Neuronal stem cell (in vitro differentiated cells): Measurements from ENCODE around the gene DCC.
A peak's percentile ranks its signal among the peaks of the same experiment; 100 is the strongest.

Experiments
- DNase-seq: peaks from one replicate; pipeline ENCODE4 v3.0.0-alpha.2; 2013; ENCODE audit warnings: low spot score
- H2AFZ ChIP-seq: one replicate; pipeline ENCODE4 v1.6.1; 2013; ENCODE audit warnings: mild to moderate bottlenecking, low read length, inconsistent platforms
- H2AK5ac ChIP-seq: 2 replicates; pipeline ENCODE4 v1.6.1; 2013; ENCODE audit warnings: low read depth, mild to moderate bottlenecking, inconsistent platforms, low read length, moderate library complexity, mixed read lengths
- H2BK120ac ChIP-seq: 2 replicates; pipeline ENCODE4 v1.6.1; 2013; ENCODE audit warnings: low read depth, mild to moderate bottlenecking, inconsistent platforms, low read length, moderate library complexity, mixed read lengths
- H2BK12ac ChIP-seq: one replicate; pipeline ENCODE4 v1.6.1; 2013; ENCODE audit warnings: low read length, inconsistent platforms
- H2BK15ac ChIP-seq: 2 replicates; pipeline ENCODE4 v1.6.1; 2013; ENCODE audit warnings: mild to moderate bottlenecking, low read length, inconsistent platforms, mixed read lengths
- H2BK5ac ChIP-seq: one replicate; pipeline ENCODE4 v1.6.1; 2013; ENCODE audit warnings: inconsistent platforms, mild to moderate bottlenecking, low read length, moderate library complexity
- H3K14ac ChIP-seq: one replicate; pipeline ENCODE4 v1.6.1; 2013; ENCODE audit warnings: low read length, inconsistent platforms
- H3K18ac ChIP-seq: 2 replicates; pipeline ENCODE4 v1.6.1; 2013; ENCODE audit warnings: low read length, inconsistent platforms
- H3K23ac ChIP-seq: 2 replicates; pipeline ENCODE4 v1.6.1; 2013; ENCODE audit warnings: low read depth, mild to moderate bottlenecking, mixed read lengths, low read length, inconsistent platforms; ENCODE audit not compliant: poor library complexity
- H3K27ac ChIP-seq: replicated peaks from 3 replicates; pipeline ENCODE4 v1.5.1; 2013; ENCODE audit warnings: low read length, inconsistent platforms
- H3K27me3 ChIP-seq, 3 experiments: 2 replicates each; pipeline ENCODE4 v1.6.1; 2013; ENCODE audit warnings: low read length in 3 of 3, mild to moderate bottlenecking in 2 of 3, inconsistent platforms in 1 of 3, low read depth in 1 of 3, mixed read lengths in 1 of 3, moderate library complexity in 1 of 3; ENCODE audit not compliant: control insufficient read depth in 3 of 3, insufficient read depth in 3 of 3
- H3K36me3 ChIP-seq, 2 donors: replicated peaks in 1 of 2; 2 replicates each; pipeline ENCODE4 v1.6.1; 2013; ENCODE audit warnings: low read length in 2 of 2; ENCODE audit not compliant: control insufficient read depth in 2 of 2, insufficient read depth in 2 of 2
- H3K4ac ChIP-seq: 2 replicates; pipeline ENCODE4 v1.6.1; 2013; ENCODE audit warnings: inconsistent platforms, mild to moderate bottlenecking, low read length, moderate library complexity
- H3K4me1 ChIP-seq, 2 donors: 1 replicate in 1 of 2; 2 replicates in 1 of 2; pipeline ENCODE4 v1.6.1; 2013; ENCODE audit warnings: low read length in 2 of 2, low read depth in 1 of 2; ENCODE audit not compliant: control insufficient read depth in 2 of 2, insufficient read depth in 1 of 2
- H3K4me2 ChIP-seq: one replicate; pipeline ENCODE4 v1.6.1; 2013; ENCODE audit warnings: mild to moderate bottlenecking, low read length, inconsistent platforms; ENCODE audit not compliant: insufficient read depth, poor library complexity, severe bottlenecking
- H3K4me3 ChIP-seq, 2 donors: 2 replicates each; pipeline ENCODE4 v1.5.1; 2013; ENCODE audit warnings: low read length in 2 of 2, mild to moderate bottlenecking in 2 of 2, inconsistent platforms in 1 of 2, moderate library complexity in 1 of 2
- H3K79me1 ChIP-seq: one replicate; pipeline ENCODE4 v1.6.1; 2013; ENCODE audit warnings: low read depth, mild to moderate bottlenecking, inconsistent platforms, low read length, moderate library complexity
- H3K9ac ChIP-seq: one replicate; pipeline ENCODE4 v1.6.1; 2013; ENCODE audit warnings: mild to moderate bottlenecking, low read depth, low read length, inconsistent platforms; ENCODE audit not compliant: poor library complexity
- H3K9me3 ChIP-seq, 2 donors: replicated peaks in 1 of 2; 2 replicates each; pipeline versions ENCODE3 to v1.6.1; 2013; ENCODE audit warnings: low read length in 2 of 2, mild to moderate bottlenecking in 2 of 2, inconsistent platforms in 1 of 2, low read depth in 1 of 2, mixed read lengths in 1 of 2, moderate library complexity in 1 of 2; ENCODE audit not compliant: control insufficient read depth in 2 of 2, insufficient read depth in 1 of 2
- H4K8ac ChIP-seq: one replicate; pipeline ENCODE4 v1.6.1; 2013; ENCODE audit warnings: low read depth, mild to moderate bottlenecking, inconsistent platforms, low read length, moderate library complexity
- H4K91ac ChIP-seq: one replicate; pipeline ENCODE4 v1.6.1; 2013; ENCODE audit warnings: low read length, low read depth, mild to moderate bottlenecking, inconsistent platforms; ENCODE audit not compliant: poor library complexity
- WGBS, 2 donors: extraction: QIAGEN DNeasy Blood & Tissue Kit; methylation state at CpG; one replicate each; pipeline ENCODE4 v1.1.7; 2013; ENCODE audit warnings: missing lambda C conversion rate in 2 of 2, mixed read lengths in 1 of 2; ENCODE audit not compliant: insufficient read length in 2 of 2, insufficient replicate concordance in 1 of 2; ENCODE audit errors: extremely low coverage in 2 of 2; 5-methylcytosine and 5-hydroxymethylcytosine counted together

DCC gene

DNA sequence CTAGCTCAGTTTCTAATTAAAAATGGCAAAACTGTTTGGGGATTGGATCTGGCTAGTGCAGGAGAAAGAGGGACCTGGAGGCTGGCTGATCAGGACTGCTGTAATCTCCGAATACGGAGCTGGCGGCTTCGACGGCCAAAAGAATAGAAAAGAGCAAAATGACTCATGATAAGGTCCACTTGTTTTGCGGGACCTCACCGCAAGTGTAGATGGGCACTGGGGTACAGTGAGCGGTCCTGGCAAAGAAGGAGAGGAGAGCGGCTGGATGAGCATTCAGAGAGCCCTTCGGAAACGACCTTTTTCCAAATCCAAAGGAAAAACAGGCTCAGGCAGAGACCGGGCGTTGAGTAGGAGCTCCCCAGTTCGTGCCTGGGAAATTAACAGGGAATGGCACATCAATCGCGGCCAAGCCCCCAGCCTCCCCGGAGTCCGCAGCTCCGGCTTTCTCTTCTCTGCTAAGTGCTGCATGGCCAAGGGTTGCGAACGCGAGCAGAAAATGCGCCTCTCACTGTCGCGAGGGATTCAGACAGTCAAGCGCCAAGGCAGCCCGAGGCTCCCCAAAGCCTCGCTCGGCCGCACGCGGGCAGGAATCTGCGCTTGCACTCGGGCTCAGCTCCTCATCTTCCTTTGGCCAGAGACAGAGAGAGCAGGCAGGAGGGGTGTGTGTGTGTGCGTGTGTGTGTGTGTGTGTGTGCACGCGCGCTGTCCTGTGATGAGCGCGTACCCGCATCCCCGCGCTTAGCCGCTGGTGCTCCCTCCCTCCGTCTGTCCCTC, 1.8 kb downstream of the DCC start:
- peak overlapping the region; percentile 62 to 80 for H3K4me3 ChIP-seq
- peak; percentile 56 for DNase-seq

DNA sequence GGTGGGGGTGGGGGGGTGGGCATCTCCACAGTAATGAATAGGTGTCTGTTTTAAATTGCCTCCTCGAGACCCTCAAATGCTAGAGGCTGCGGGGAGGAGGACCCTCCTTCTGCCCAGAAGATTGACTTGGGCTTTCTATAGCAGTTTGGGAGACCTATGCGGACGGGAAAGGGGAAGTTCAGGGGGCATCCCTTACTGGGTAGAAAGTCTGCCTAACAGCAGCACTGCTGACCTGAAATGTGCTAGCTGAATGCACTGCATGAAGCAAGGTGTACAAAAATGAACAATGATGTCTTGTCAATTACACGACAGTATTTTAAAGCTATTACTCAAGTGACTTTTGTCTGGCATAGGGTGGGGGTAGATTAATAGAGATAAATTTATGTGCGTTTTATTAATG, 2.5 kb downstream of the DCC start:
- no peak overlapping the region for H4K91ac ChIP-seq
- H2BK12ac ChIP-seq = no peak overlapping the region
- H3K4ac ChIP-seq = no peak overlapping the region
- no peak overlapping the region for H3K14ac ChIP-seq
- peaks cover 3 to 7% of the 10 kb centered on the region in 2 donors for H3K4me1 ChIP-seq
- no CpG with 5 or more reads among the region's 6 CpGs for WGBS, 2 donors
- no peaks in the 10 kb centered on the region for H3K9me3 ChIP-seq
- no peak overlapping the region for H3K27ac ChIP-seq
- no peak overlapping the region for H3K9ac ChIP-seq
- H3K79me1 ChIP-seq = no peaks in the 10 kb centered on the region
- H3K4me3 ChIP-seq = peak overlapping the region; percentile 48 to 62
- H3K4me2 ChIP-seq = no peak overlapping the region
- no peak overlapping the region for H2BK120ac ChIP-seq
- H2BK5ac ChIP-seq = no peak overlapping the region
- DNase-seq = no peak
- H3K18ac ChIP-seq = no peak overlapping the region
- H3K36me3 ChIP-seq = no peaks in the 10 kb centered on the region
- H4K8ac ChIP-seq = no peak overlapping the region
- H2AK5ac ChIP-seq = no peak overlapping the region
- peak overlapping the region; percentile 86 for H2AFZ ChIP-seq
- peaks cover 0 to 23% (median 5%) of the 10 kb centered on the region in 3 experiments for H3K27me3 ChIP-seq
- no peak overlapping the region for H2BK15ac ChIP-seq
- no peak overlapping the region for H3K23ac ChIP-seq

More for the DNA sequence above, 1.8 kb downstream of the DCC start:
- no peak overlapping the region for H3K4ac ChIP-seq
- H2AK5ac ChIP-seq = no peak overlapping the region
- H4K8ac ChIP-seq = no peak overlapping the region
- H3K14ac ChIP-seq = peak overlapping the region; percentile 5
- H4K91ac ChIP-seq = no peak overlapping the region
- H2BK5ac ChIP-seq = no peak overlapping the region
- no peak overlapping the region for H2BK15ac ChIP-seq
- no peaks in the 10 kb centered on the region for H3K36me3 ChIP-seq
- H3K27me3 ChIP-seq = peaks cover 0 to 23% (median 5%) of the 10 kb centered on the region in 3 experiments
- no CpG with 5 or more reads among the region's 45 CpGs for WGBS, 2 donors
- H2BK12ac ChIP-seq = no peak overlapping the region
- H3K27ac ChIP-seq = no peak overlapping the region
- peak overlapping the region; percentile 93 for H3K4me2 ChIP-seq
- H3K9ac ChIP-seq = peak overlapping the region; percentile 85
- peak overlapping the region; percentile 86 for H2AFZ ChIP-seq
- peak overlapping the region; percentile 78 for H3K18ac ChIP-seq
- H3K23ac ChIP-seq = no peak overlapping the region
- no peaks in the 10 kb centered on the region for H3K79me1 ChIP-seq
- peaks cover 3 to 7% of the 10 kb centered on the region in 2 donors for H3K4me1 ChIP-seq
- no peak overlapping the region for H2BK120ac ChIP-seq
- no peaks in the 10 kb centered on the region for H3K9me3 ChIP-seq

GRCh38 chr18:52343138-52343537, 3.1 kb downstream of the DCC start:
- H2BK15ac ChIP-seq = no peak overlapping the region
- no peak overlapping the region for H2AK5ac ChIP-seq
- DNase-seq = no peak
- no peak overlapping the region for H3K4me2 ChIP-seq
- H3K9ac ChIP-seq = no peak overlapping the region
- no peak overlapping the region for H2BK120ac ChIP-seq
- H3K27ac ChIP-seq = no peak overlapping the region
- H3K14ac ChIP-seq = no peak overlapping the region
- H3K27me3 ChIP-seq = peaks cover 0 to 23% (median 5%) of the 10 kb centered on the region in 3 experiments
- no peak overlapping the region for H3K23ac ChIP-seq
- no peak overlapping the region for H2BK12ac ChIP-seq
- peak overlapping the region; percentile 57 for H2AFZ ChIP-seq
- WGBS, 2 donors = no CpG with 5 or more reads among the region's 2 CpGs
- no peak overlapping the region for H4K8ac ChIP-seq
- H4K91ac ChIP-seq = no peak overlapping the region
- H2BK5ac ChIP-seq = no peak overlapping the region
- H3K79me1 ChIP-seq = no peaks in the 10 kb centered on the region
- no peaks in the 10 kb centered on the region for H3K36me3 ChIP-seq
- H3K4ac ChIP-seq = no peak overlapping the region
- peaks cover 3 to 7% of the 10 kb centered on the region in 2 donors for H3K4me1 ChIP-seq
- H3K4me3 ChIP-seq = no peak overlapping the region
- H3K9me3 ChIP-seq = no peaks in the 10 kb centered on the region
- H3K18ac ChIP-seq = no peak overlapping the region

- H2BK12ac ChIP-seq = no peak overlapping the region
- no peak overlapping the region for H2BK120ac ChIP-seq
- no CpG with 5 or more reads among the region's 6 CpGs for WGBS, 2 donors
- H3K23ac ChIP-seq = no peak overlapping the region
- H3K4me2 ChIP-seq = no peak overlapping the region
- no peaks in the 10 kb centered on the region for H3K79me1 ChIP-seq
- H3K4me3 ChIP-seq = no peak overlapping the region
- H3K9me3 ChIP-seq = no peaks in the 10 kb centered on the region
- peaks cover 3 to 7% of the 10 kb centered on the region in 2 donors for H3K4me1 ChIP-seq
- no peak overlapping the region for H3K18ac ChIP-seq
- no peak overlapping the region for H4K8ac ChIP-seq
- H4K91ac ChIP-seq = no peak overlapping the region
- DNase-seq = no peak
- H3K36me3 ChIP-seq = no peaks in the 10 kb centered on the region
- H2BK5ac ChIP-seq = no peak overlapping the region
- no peak overlapping the region for H3K27ac ChIP-seq
- no peak overlapping the region for H3K14ac ChIP-seq
- H3K9ac ChIP-seq = no peak overlapping the region
- H3K4ac ChIP-seq = no peak overlapping the region
- H2AK5ac ChIP-seq = no peak overlapping the region
- no peak overlapping the region for H2BK15ac ChIP-seq
- H3K27me3 ChIP-seq = peaks cover 0 to 23% (median 5%) of the 10 kb centered on the region in 3 experiments
- H2AFZ ChIP-seq = peak overlapping the region; percentile 57
Observed at GRCh38 chr18:52343731-52344340, 3.8 kb downstream of the DCC start.
